Measurements from ENCODE around the gene CCDC91. TPM values are rescaled to one million over a fixed set of nuclear protein-coding genes. Genes with fewer than 3 reads are reported as not detected.

CCDC91 gene
- total RNA-seq, 1 experiment from 2014 or later, result 35.9 TPM

DNA sequence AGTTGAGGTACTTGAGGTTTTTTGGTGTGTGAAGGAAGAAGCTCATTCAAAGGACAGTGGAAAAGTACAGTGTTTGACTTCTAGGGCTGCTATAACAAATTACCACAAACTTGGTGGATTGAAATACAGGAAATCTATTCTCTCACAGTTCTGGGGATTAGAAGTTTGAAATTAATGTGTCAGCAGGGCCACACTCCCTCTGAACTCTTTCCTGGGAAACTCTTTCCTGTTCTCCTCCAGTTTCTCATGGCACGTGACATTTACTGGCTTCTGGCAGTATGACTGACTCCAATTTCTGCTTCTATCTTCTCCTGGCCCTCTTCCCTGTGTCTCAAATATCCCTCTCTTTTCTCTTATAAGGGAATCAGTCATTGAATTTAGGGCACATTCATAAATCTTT, 160.2 kb downstream of the CCDC91 start:
- Mint-ChIP-seq H3K27me3 (ENCODE audit: insufficient read depth, unreplicated experiment) (no peaks in the 10 kb centered on the region), H3K4me3 (ENCODE audit: unreplicated experiment) (no peak overlapping the region), H3K9me3 (ENCODE audit: unreplicated experiment) (peaks cover 13% of the 10 kb centered on the region), H3K4me1 (ENCODE audit: insufficient read depth, unreplicated experiment) (no peaks in the 10 kb centered on the region), H3K36me3 (ENCODE audit: insufficient read depth, unreplicated experiment) (peaks cover 6% of the 10 kb centered on the region), H3K27ac (ENCODE audit: low read depth, unreplicated experiment) (no peak overlapping the region)
- TF ChIP-seq, protein P1, sequence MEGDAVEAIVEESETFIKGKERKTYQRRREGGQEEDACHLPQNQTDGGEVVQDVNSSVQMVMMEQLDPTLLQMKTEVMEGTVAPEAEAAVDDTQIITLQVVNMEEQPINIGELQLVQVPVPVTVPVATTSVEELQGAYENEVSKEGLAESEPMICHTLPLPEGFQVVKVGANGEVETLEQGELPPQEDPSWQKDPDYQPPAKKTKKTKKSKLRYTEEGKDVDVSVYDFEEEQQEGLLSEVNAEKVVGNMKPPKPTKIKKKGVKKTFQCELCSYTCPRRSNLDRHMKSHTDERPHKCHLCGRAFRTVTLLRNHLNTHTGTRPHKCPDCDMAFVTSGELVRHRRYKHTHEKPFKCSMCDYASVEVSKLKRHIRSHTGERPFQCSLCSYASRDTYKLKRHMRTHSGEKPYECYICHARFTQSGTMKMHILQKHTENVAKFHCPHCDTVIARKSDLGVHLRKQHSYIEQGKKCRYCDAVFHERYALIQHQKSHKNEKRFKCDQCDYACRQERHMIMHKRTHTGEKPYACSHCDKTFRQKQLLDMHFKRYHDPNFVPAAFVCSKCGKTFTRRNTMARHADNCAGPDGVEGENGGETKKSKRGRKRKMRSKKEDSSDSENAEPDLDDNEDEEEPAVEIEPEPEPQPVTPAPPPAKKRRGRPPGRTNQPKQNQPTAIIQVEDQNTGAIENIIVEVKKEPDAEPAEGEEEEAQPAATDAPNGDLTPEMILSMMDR (IDR thresholded peaks at IDR 0.05; ENCODE audit: unreplicated experiment), result no peak
- no TSS peak for BruUV-seq (replicated peaks)
- intact Hi-C loops (cut with micrococcal nuclease), result no loop called here
- POLR2A ChIA-PET, result no interaction called here
- CTCF ChIA-PET, result no interaction called here
- no peak for DNase-seq (ENCODE audit: unreplicated experiment)

DNA sequence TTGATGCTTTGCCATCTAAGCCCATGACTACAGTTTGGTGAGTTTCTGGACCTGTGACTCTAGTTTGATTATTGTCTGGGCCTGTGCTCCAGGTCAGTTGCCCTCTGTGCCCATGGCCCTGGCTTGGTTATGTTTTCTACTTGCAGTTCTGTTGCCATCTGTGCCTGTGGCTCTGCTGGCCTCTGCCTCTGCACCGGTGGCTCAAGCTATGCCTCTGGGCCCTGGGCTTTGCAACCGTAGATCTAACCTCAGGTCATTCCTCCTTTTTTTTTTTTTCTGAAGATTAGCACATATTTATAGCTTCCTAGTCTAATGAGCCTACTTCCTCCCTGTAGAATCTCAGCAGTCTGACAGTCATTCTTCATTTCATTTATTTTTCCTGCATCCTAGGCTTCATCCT, 161.2 kb downstream of the CCDC91 start:
- DNase-seq (ENCODE audit: unreplicated experiment), result no peak
- ChIA-PET CTCF (no interaction called here), POLR2A (no interaction called here)
- Mint-ChIP-seq H3K4me3 (ENCODE audit: unreplicated experiment) (no peak overlapping the region), H3K27me3 (ENCODE audit: insufficient read depth, unreplicated experiment) (no peaks in the 10 kb centered on the region), H3K36me3 (ENCODE audit: insufficient read depth, unreplicated experiment) (peaks cover 6% of the 10 kb centered on the region), H3K4me1 (ENCODE audit: insufficient read depth, unreplicated experiment) (no peaks in the 10 kb centered on the region), H3K27ac (ENCODE audit: low read depth, unreplicated experiment) (no peak overlapping the region), H3K9me3 (ENCODE audit: unreplicated experiment) (peaks cover 13% of the 10 kb centered on the region)
- intact Hi-C loops (cut with micrococcal nuclease), result no loop called here
- no TSS peak for BruUV-seq (replicated peaks)
- TF ChIP-seq, protein P1 (IDR thresholded peaks at IDR 0.05; ENCODE audit: unreplicated experiment), result no peak

DNA sequence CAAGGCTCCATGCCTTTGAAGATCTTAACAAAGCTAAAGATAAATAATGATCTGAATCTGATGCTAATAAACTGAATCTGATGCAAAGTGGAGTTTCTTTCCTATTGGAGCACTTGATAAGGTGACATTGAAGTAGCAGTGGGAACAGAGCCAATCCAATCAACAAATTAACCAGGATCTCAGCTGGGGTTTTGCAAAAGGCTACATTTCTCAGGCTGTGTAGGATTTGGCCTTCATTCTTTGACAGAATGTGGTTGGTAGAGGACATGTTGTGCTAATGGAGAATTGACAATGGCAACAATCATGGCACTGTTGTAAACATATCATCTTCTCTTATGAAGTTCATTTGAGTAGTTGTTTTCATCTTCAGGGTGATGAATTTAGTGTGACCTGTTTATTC, 164.9 kb downstream of the CCDC91 start:
- H3K9me3 Mint-ChIP-seq (ENCODE audit: unreplicated experiment), result peaks cover 7% of the 10 kb centered on the region
- no peak overlapping the region for H3K27ac Mint-ChIP-seq (ENCODE audit: low read depth, unreplicated experiment)
- intact Hi-C loops (cut with micrococcal nuclease), result no loop called here
- ChIA-PET CTCF (interaction anchor here (0.6 kb wide), 1 partner anchor 11 kb away, joined by 3 read pairs; no protein-coding TSS in a partner anchor), POLR2A (no interaction called here)
- no peak for DNase-seq (ENCODE audit: unreplicated experiment)
- H3K4me1 Mint-ChIP-seq (ENCODE audit: insufficient read depth, unreplicated experiment), result no peaks in the 10 kb centered on the region
- no TSS peak for BruUV-seq (replicated peaks)
- H3K27me3 Mint-ChIP-seq (ENCODE audit: insufficient read depth, unreplicated experiment), result no peaks in the 10 kb centered on the region
- TF ChIP-seq, protein P1 (IDR thresholded peaks at IDR 0.05; ENCODE audit: unreplicated experiment), result no peak
- no peak overlapping the region for H3K4me3 Mint-ChIP-seq (ENCODE audit: unreplicated experiment)
- peaks cover 11% of the 10 kb centered on the region for H3K36me3 Mint-ChIP-seq (ENCODE audit: insufficient read depth, unreplicated experiment)

DNA sequence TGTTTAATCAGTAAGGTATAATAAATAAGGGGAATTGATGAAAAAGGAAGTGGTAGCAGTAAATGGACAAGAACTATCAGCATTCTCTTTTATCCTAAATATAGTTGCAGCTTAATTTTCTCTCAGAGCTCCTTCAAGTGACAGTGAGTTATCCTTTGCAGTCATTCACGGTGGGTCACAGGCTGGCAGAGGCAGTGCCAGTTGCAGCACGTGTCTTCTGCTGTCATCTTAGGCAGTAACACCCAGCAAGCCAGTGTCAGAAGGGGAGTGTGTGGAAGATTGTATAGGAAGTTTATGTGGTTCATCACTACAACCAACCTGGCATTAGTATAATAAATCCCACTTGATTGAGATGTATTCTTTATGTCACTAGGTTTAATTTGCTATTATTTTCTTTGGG, 170.0 kb downstream of the CCDC91 start:
- TF ChIP-seq, protein P1 (IDR thresholded peaks at IDR 0.05; ENCODE audit: unreplicated experiment), result no peak
- H3K4me3 Mint-ChIP-seq (ENCODE audit: unreplicated experiment), result no peak overlapping the region
- intact Hi-C loops (cut with micrococcal nuclease), result no loop called here
- BruUV-seq (replicated peaks), result no TSS peak
- H3K36me3 Mint-ChIP-seq (ENCODE audit: insufficient read depth, unreplicated experiment), result peaks cover 7% of the 10 kb centered on the region
- no peak for DNase-seq (ENCODE audit: unreplicated experiment)
- H3K9me3 Mint-ChIP-seq (ENCODE audit: unreplicated experiment), result no peaks in the 10 kb centered on the region
- CTCF ChIA-PET, result interaction anchor here (0.6 kb wide), 1 partner anchor 373 kb away, joined by 4 read pairs; no protein-coding TSS in a partner anchor
- POLR2A ChIA-PET, result interaction anchor here (0.7 kb wide), 1 partner anchor 17 kb away, joined by 3 read pairs; no protein-coding TSS in a partner anchor
- no peak overlapping the region for H3K27ac Mint-ChIP-seq (ENCODE audit: low read depth, unreplicated experiment)
- no peaks in the 10 kb centered on the region for H3K27me3 Mint-ChIP-seq (ENCODE audit: insufficient read depth, unreplicated experiment)
- H3K4me1 Mint-ChIP-seq (ENCODE audit: insufficient read depth, unreplicated experiment), result no peaks in the 10 kb centered on the region

All from MCF 10A (cell line).